Karpas-422 (cell line): ENCODE data around the gene EPB41L4A. TPM values are rescaled to one million over a fixed set of nuclear protein-coding genes. Genes with fewer than 3 reads are reported as not detected.

Source experiments
- DNase-seq: peaks from one replicate; pipeline ENCODE4 v3.0.0-alpha.2; 2015
- H2AFZ ChIP-seq: fragments of 200-600 bp; sonication (generic); 2 replicates; pipeline ENCODE4 v1.6.1; 2014; ENCODE audit warnings: antibody characterized with exemption, low read length, mixed read lengths
- H3K27ac ChIP-seq: fragments of 200-600 bp; sonication (generic); 2 replicates; pipeline ENCODE4 v1.5.1; 2014; ENCODE audit warnings: mild to moderate bottlenecking, low read length, moderate library complexity
- H3K27me3 ChIP-seq: fragments of 200-600 bp; sonication (generic); 2 replicates; pipeline ENCODE4 v1.6.1; 2014; ENCODE audit warnings: low read length, mixed read lengths
- H3K36me3 ChIP-seq: fragments of 200-600 bp; sonication (generic); 2 replicates; pipeline ENCODE4 v1.6.1; 2014; ENCODE audit warnings: low read length, mixed read lengths; ENCODE audit not compliant: insufficient read depth
- H3K4me1 ChIP-seq: fragments of 200-600 bp; sonication (generic); 2 replicates; pipeline ENCODE4 v1.6.1; 2014; ENCODE audit warnings: mild to moderate bottlenecking, low read length, mixed read lengths
- H3K4me2 ChIP-seq: fragments of 200-600 bp; sonication (generic); 2 replicates; pipeline ENCODE4 v1.6.1; 2014; ENCODE audit warnings: low read length, low read depth, mild to moderate bottlenecking; ENCODE audit not compliant: poor library complexity, severe bottlenecking
- H3K4me3 ChIP-seq: fragments of 200-600 bp; sonication (generic); 2 replicates; pipeline ENCODE4 v1.5.1; 2014; ENCODE audit warnings: mild to moderate bottlenecking, antibody characterized with exemption, low read length, mixed read lengths
- H3K79me2 ChIP-seq: fragments of 200-600 bp; sonication (generic); 2 replicates; pipeline ENCODE4 v1.6.1; 2014; ENCODE audit warnings: mild to moderate bottlenecking, low read length, mixed read lengths
- H3K9ac ChIP-seq: fragments of 200-600 bp; sonication (generic); 2 replicates; pipeline ENCODE4 v1.6.0; 2014; ENCODE audit warnings: low read length
- H3K9me2 ChIP-seq: fragments of 200-600 bp; sonication (generic), shearing (Covaris generic); replicated peaks from 2 replicates; pipeline ENCODE4 v1.6.0; 2014; ENCODE audit warnings: mild to moderate bottlenecking, low read length, moderate library complexity; ENCODE audit not compliant: insufficient read depth
- H3K9me3 ChIP-seq: fragments of 300-700, 200-600 bp; sonication (generic); 2 replicates; pipeline ENCODE4 v1.6.1; 2014; ENCODE audit warnings: low read length, mixed read lengths
- H4K20me1 ChIP-seq: fragments of 200-600 bp; sonication (generic); 2 replicates; pipeline ENCODE4 v1.6.1; 2014; ENCODE audit warnings: mild to moderate bottlenecking, antibody characterized with exemption, low read length, low read depth; ENCODE audit not compliant: insufficient read depth
- total RNA-seq: library from RNA; depleted of rRNA; stranded (reverse); fragments of >200 nt; shearing (Covaris generic); gene quantifications from 2 replicates; pipeline ENCODE4 v1.2.3, GENCODE V29; 2014; ENCODE audit warnings: low replicate concordance

The EPB41L4A gene
- total RNA-seq, 1 experiment from 2014 or later = 0.63 TPM

DNA sequence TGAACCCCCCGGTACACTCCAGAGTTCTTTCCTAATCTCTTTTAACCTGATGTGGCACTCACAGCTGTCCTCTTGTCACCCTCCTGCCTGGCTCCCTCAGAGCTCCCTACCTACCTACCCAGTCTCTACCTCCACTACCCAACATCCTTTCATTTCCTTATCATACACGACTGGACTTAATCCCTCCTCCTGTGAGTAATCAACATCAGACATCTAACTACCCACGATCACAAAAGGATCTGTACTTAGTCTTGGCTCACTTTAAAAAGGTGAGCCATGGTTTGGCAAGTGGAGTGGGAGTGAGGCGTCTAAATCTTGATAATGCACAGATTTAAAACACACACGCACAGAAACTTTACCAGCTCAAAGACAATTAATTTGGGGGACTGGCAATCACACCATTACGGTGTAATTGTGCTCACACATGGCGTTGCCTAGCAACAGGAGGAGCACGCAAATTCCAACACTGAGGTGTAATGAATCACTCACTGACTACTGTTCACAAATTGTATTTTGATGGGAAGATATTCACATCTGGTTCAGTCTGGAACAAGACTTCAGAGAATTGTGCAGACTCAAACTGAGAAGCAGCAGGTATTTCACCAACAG is 235.9 kb downstream of the EPB41L4A start:
- H3K9me2 ChIP-seq = no peaks in the 10 kb centered on the region
- DNase-seq = no peak
- H3K4me1 ChIP-seq = no peaks in the 10 kb centered on the region; the same call in 1 of the 2 replicates
- H2AFZ ChIP-seq = no peak overlapping the region
- no peaks in the 10 kb centered on the region for H3K79me2 ChIP-seq
- H3K36me3 ChIP-seq = no peaks in the 10 kb centered on the region
- no peaks in the 10 kb centered on the region for H3K27me3 ChIP-seq
- no peak overlapping the region for H3K9ac ChIP-seq
- H3K4me3 ChIP-seq = no peak overlapping the region
- no peak overlapping the region for H3K4me2 ChIP-seq
- H3K27ac ChIP-seq = no peak overlapping the region
- no peaks in the 10 kb centered on the region for H3K9me3 ChIP-seq
- H4K20me1 ChIP-seq = no peaks in the 10 kb centered on the region

GRCh38 chr5:112179290-112179689 is 239.8 kb downstream of the EPB41L4A start:
- no peaks in the 10 kb centered on the region for H3K36me3 ChIP-seq

GRCh38 chr5:112174959-112175594 is 244.0 kb downstream of the EPB41L4A start:
- no peaks in the 10 kb centered on the region for H3K4me1 ChIP-seq
- no peaks in the 10 kb centered on the region for H3K9me3 ChIP-seq
- peak; percentile 83 for DNase-seq
- H3K36me3 ChIP-seq = no peaks in the 10 kb centered on the region
- H4K20me1 ChIP-seq = no peaks in the 10 kb centered on the region
- no peaks in the 10 kb centered on the region for H3K9me2 ChIP-seq
- no peak overlapping the region for H3K4me3 ChIP-seq
- no peak overlapping the region for H3K9ac ChIP-seq
- H3K79me2 ChIP-seq = no peaks in the 10 kb centered on the region
- no peak overlapping the region for H3K4me2 ChIP-seq
- H2AFZ ChIP-seq = no peak overlapping the region
- H3K27ac ChIP-seq = no peak overlapping the region
- no peaks in the 10 kb centered on the region for H3K27me3 ChIP-seq

More at GRCh38 chr5:112179290-112179689, 239.8 kb downstream of the EPB41L4A start:
- no peak overlapping the region for H3K27ac ChIP-seq
- H3K4me2 ChIP-seq = no peak overlapping the region
- no peaks in the 10 kb centered on the region for H3K9me3 ChIP-seq
- no peak overlapping the region for H3K4me3 ChIP-seq
- H3K9me2 ChIP-seq = no peaks in the 10 kb centered on the region
- H3K79me2 ChIP-seq = no peaks in the 10 kb centered on the region
- H4K20me1 ChIP-seq = no peaks in the 10 kb centered on the region
- H3K9ac ChIP-seq = no peak overlapping the region
- no peak overlapping the region for H2AFZ ChIP-seq
- DNase-seq = no peak
- H3K4me1 ChIP-seq = no peaks in the 10 kb centered on the region; the same call in 1 of the 2 replicates
- no peaks in the 10 kb centered on the region for H3K27me3 ChIP-seq

DNA sequence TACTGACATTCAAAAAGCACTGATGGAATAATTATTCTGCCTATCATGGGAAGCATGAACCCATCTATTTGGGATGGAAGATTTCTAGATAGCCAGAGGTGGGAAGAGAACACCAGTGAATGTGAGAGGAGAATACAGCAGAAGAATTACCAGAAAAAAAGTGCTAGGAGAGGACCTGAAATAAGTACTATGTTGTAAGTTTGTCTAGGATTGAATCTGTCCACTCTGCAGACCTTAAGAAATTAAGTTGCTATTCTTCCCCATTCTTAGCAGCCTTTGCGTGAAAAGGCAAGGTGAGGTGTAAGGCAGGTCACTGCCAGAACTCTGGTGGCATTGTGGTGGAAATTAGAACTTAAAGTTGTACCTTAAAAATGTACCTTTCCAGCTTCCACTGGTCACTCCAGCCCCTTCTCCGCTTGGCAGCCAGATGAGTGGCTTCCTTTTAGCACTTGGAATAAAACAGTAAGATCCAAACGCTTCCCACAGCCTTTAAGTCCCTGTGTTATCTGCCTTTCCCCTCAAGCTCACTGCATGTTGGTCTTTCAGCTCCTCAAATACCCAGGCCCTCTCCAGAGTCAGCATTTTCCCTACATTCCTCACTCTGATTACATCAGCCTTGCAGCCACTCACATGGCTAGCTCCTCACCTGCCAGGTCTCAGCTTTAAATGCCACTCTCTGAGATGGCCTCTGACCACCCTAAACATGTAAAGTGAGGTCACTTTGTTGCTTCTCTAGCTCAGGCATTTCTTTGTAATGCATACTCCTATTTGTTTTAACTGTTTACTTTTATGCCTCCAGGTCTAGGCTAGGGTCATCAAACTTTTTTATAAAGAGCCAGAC is 253.0 kb downstream of the EPB41L4A start:
- no peaks in the 10 kb centered on the region for H3K27me3 ChIP-seq
- H3K9me2 ChIP-seq = no peaks in the 10 kb centered on the region
- peaks cover 26% of the 10 kb centered on the region for H3K36me3 ChIP-seq

GRCh38 chr5:112165399-112165798 is 253.7 kb downstream of the EPB41L4A start:
- no peak overlapping the region for H3K9ac ChIP-seq
- DNase-seq = peak; percentile 53
- H3K27me3 ChIP-seq = no peaks in the 10 kb centered on the region
- no peak overlapping the region for H3K4me3 ChIP-seq
- H3K79me2 ChIP-seq = peaks cover 20% of the 10 kb centered on the region
- H3K27ac ChIP-seq = no peak overlapping the region
- no peak overlapping the region for H2AFZ ChIP-seq
- peaks cover 27% of the 10 kb centered on the region for H4K20me1 ChIP-seq
- H3K9me2 ChIP-seq = no peaks in the 10 kb centered on the region
- no peak overlapping the region for H3K4me2 ChIP-seq
- peaks cover 26% of the 10 kb centered on the region for H3K36me3 ChIP-seq
- H3K4me1 ChIP-seq = peaks cover 14% of the 10 kb centered on the region
- H3K9me3 ChIP-seq = no peaks in the 10 kb centered on the region

More for the DNA sequence above, 253.0 kb downstream of the EPB41L4A start:
- no peak for DNase-seq
- no peak overlapping the region for H3K9ac ChIP-seq
- no peaks in the 10 kb centered on the region for H3K9me3 ChIP-seq
- no peak overlapping the region for H3K4me2 ChIP-seq
- peaks cover 16% of the 10 kb centered on the region for H3K79me2 ChIP-seq
- no peak overlapping the region for H3K27ac ChIP-seq
- H3K4me3 ChIP-seq = no peak overlapping the region
- H2AFZ ChIP-seq = no peak overlapping the region
- peaks cover 14% of the 10 kb centered on the region for H3K4me1 ChIP-seq
- H4K20me1 ChIP-seq = peaks cover 26% of the 10 kb centered on the region

DNA sequence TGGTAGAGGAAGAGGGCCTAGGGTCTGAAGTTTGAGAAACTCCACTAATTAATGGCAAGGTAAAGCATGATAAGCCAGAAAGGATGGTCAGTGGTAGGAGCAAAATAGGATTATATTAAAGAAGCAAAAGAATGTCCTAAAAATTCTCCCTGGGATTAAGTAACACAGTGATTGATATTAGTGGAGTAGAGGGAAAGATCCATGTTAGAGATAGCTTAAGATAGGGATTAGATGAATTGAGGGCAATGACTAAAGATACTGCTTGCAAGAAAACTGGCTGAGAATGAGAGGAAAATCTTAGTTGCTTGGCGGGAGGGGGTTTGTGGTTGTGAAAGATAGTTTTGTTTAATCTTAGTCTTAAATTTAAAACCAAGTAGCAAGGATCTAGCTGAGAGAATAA is 255.6 kb downstream of the EPB41L4A start:
- peaks cover 27% of the 10 kb centered on the region for H4K20me1 ChIP-seq
- no peaks in the 10 kb centered on the region for H3K9me3 ChIP-seq
- no peaks in the 10 kb centered on the region for H3K27me3 ChIP-seq
- H3K36me3 ChIP-seq = peaks cover 26% of the 10 kb centered on the region
- H2AFZ ChIP-seq = no peak overlapping the region
- no peak overlapping the region for H3K4me2 ChIP-seq
- no peak overlapping the region for H3K4me3 ChIP-seq
- H3K9me2 ChIP-seq = no peaks in the 10 kb centered on the region
- no peak overlapping the region for H3K9ac ChIP-seq
- no peak for DNase-seq
- peaks cover 20% of the 10 kb centered on the region for H3K79me2 ChIP-seq
- H3K4me1 ChIP-seq = peaks cover 14% of the 10 kb centered on the region
- no peak overlapping the region for H3K27ac ChIP-seq

- peaks cover 27% of the 10 kb centered on the region for H4K20me1 ChIP-seq
- H3K4me2 ChIP-seq = peak overlapping the region; percentile 89
- H3K79me2 ChIP-seq = peaks cover 20% of the 10 kb centered on the region
- peak overlapping the region; percentile 86 for H3K4me3 ChIP-seq
- H3K9me3 ChIP-seq = no peaks in the 10 kb centered on the region
- H2AFZ ChIP-seq = no peak overlapping the region
- peak overlapping the region; percentile 90 for H3K9ac ChIP-seq
- DNase-seq = peak; percentile 54
- no peaks in the 10 kb centered on the region for H3K27me3 ChIP-seq
- peaks cover 14% of the 10 kb centered on the region for H3K4me1 ChIP-seq
- peak overlapping the region; percentile 17 for H3K27ac ChIP-seq
- no peaks in the 10 kb centered on the region for H3K9me2 ChIP-seq
- peaks cover 26% of the 10 kb centered on the region for H3K36me3 ChIP-seq
These were observed 257.7 kb downstream of the EPB41L4A start for GRCh38 chr5:112161392-112161748.
